ENCODE results near the gene TANC1.

The TANC1 gene

DNA sequence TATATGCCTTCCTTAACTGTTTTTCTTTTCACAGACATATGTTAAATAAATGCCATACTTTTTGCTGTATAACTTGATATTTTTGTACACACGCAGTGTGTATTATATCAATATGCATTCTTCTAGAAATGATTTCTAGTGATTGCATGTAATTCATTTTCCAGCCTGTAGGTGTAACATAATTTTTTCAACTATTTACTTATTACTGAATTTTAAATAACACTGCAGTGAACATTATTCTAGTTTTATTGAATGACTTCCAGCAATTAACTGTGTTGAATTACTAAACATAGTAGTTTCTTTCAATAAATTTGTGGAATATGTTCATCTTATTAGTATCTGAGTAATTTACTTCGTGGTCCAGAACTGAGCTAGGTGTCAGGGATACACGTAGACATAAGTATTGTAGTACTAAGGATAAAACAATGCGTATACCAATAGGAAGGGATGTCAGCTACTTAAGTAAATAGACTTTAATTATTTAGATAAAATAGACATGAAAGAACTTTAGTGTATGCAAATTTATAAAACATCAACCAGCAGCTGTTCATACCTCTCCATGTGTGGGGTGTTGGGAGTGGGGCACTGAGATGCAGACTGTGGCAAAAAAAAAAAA is 28.0 kb downstream of the TANC1 start:
- DNase-seq, result peak in 1 of 3 donors; percentile 12

GRCh38 chr2:158997037-158997790 is 28.8 kb downstream of the TANC1 start:
- DNase-seq, result no peak

- peak in 1 of 3 donors; percentile 7 for DNase-seq
These were observed 30.3 kb downstream of the TANC1 start for GRCh38 chr2:158998551-158999248.

DNA sequence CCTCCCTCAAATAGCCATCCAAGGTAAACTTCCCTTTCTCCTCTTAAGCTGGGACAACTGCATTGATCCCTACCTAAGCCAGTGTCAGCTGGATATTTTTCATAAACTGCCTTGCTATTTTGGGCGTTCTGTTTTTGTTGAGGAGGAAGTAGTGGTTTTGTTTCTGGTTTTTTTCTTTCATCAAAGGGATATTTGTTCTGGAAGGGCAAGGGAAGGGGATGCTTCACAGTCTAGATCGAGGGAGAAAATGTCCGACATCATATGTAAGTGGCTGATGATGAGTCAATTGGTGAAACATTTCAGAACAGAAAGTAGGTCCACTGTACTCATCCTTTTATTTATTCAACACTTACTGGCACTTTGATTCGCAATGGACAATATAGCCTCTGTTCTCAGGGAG is 31.0 kb downstream of the TANC1 start:
- DNase-seq, result peak; percentile 28 to 61 (median 51)

DNA sequence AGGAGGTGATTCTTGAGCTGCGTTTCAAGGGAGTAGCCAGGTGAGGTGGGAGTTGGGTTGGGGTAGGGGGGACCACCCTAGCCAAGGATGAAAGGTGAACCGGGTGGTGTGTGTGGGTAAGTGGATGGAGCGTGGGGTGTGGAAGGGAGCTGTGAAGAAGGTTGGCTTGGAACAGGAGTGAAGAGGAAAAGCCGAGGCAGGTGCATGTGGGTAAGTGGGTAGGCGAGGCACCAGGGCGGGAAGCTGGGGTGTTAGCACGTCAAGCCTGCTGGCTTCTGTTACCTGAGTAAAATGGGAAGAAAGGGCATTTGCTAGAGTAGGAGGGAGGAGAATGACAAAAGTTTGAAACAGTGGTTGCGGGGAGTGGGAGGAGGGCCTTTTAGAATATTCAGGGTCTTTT is 31.6 kb downstream of the TANC1 start:
- DNase-seq, result no peak

DNA sequence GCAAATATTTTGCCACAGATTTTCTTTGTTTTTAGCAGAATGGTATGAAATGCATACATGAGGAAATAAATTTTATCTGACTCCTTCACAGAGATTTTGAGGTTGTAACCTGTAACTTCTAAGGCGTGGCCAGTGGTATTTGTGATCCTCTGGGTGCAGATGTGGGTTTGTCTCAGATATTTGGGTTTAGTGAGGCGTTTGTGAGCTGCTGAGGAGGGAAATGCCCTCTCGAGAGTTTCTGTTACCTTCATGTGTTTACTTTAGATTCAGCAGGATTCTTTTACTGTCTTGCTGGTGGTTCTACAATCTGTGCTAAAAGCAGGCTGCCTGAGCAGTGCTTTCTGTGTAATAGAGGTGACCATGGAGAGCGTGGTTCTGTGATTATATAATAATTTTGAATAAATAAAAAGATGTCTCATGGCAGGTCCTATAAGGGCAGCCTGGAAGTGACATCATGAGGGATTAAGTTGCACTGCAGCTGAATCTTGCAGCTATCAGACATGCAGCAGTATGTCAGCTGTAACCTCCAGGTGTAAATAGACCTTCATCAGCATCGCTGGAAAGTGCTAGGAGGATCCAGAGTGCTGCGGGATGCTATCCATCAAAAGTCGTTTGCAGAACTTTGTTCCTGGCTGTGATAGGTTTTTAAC is 34.1 kb downstream of the TANC1 start:
- no peak for DNase-seq

DNA sequence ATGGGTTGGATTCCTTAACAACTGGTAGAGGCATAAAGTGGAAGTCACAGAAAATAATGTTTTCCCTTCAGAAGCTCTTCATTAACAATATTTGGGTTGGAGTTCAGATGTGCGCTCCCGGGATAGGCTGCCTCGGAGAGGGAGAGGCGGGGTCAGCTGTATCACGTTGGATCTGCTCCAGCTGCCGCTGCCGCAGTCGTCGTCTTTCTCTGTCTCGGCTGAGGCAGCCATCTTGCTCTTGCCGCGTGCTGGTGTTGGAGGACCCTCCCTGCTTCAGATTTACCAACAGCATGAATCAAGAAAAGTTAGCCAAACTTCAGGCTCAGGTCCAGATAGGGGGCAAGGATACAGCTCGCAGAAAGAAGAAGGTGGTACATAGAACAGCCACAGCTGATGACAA is 35.1 kb downstream of the TANC1 start:
- no peak for DNase-seq

GRCh38 chr2:159004849-159005248 is 36.4 kb downstream of the TANC1 start:
- DNase-seq, result no peak

DNA sequence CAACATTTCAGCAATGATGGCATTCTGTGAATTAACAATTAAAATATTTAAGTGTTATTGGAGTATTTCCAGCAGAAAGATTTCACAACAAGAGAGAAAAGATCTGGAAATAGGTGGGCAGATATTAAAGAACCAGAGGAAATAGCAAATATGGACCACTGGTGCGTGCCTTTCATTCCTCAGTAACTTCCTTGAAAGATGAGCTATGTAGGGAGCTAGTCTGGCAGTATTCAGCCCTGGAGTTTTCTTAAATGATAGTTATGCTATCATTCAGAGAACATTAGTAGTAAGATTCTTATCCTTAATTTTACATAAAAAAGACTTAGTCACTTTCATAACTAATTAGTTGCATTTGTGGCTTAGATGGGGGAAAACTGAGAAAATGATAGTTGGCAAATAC is 41.5 kb downstream of the TANC1 start:
- DNase-seq, result no peak

DNA sequence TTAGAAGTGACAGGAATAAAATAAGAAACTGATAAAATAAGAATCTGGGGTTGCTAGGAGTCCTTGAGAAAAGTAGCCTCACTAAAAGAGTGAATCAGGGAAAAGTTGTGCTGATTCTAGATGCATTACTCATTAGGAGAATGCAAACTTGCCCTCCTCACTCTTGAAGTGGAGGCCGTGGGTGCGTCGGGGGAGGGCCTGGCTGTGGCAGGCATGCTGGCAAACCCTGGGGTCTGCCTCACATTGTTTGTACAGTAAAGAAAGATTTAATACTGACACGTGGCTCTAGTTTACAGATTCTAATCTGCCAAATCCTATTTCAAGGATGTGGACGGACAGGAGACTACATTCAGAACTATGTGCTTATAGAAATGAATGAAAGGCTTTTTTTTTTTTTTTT is 41.9 kb downstream of the TANC1 start:
- DNase-seq, result no peak

DNA sequence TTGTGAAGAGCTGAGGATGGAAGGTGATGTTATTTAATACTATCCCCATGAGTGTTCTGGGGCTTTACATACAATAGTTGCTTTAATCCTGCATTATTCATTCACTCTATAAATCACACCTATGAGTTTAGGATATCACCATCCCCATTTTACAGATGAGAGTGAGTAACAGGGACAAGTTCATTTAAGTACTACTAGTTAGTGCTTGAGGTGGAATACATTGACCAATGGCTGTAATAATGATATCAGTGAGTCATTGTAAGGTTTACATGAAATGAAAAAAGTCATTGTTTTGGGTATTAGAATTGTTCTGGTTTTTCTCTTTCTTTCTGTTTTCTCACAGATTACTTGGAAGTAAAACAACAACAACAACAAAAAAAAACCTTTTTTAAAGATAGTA is 42.5 kb downstream of the TANC1 start:
- DNase-seq, result no peak

GRCh38 chr2:159012142-159012541 is 43.7 kb downstream of the TANC1 start:
- no peak for DNase-seq

GRCh38 chr2:159013103-159013502 is 44.7 kb downstream of the TANC1 start:
- DNase-seq, result no peak

DNA sequence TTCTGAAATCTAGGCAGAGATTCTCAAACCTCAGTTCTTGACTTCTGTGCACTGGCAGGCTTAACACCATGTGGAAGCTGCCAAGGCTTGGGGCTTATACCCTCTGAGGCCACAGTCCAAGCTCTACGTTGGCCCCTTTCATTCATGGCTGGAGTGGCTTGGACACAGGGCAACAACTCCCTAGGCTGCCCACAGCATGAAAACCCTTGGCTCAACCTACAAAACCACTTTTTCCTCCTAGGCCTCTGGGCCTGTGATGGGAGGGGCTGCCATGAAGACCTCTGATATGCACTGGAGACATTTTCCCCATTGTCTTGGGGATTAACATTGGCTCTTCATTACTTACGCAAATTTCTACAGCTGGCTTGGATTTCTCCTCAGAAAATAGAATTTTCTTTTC is 46.7 kb downstream of the TANC1 start:
- no peak for DNase-seq

DNA sequence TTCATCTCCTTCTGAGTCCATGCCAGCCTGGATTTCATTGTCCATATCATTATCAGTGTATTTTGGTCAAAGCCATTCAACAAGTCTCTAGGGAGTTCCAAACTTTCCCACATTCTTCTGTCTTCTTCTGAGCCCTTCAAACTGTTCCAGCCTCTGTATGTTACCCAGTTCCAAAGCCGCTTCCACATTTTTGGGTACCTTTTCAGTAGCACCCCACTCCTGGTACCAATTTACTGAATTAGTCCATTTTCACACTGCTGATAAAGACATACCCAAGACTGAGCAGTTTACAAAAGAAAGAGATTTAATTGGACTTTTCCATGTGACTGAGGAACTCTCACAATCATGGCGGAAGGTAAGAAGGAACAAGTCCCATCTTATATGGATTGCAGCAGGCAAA is 47.4 kb downstream of the TANC1 start:
- DNase-seq, result no peak

- DNase-seq, result no peak
These were observed 49.4 kb downstream of the TANC1 start for GRCh38 chr2:159017837-159018236.

GRCh38 chr2:159019021-159019420 is 50.6 kb downstream of the TANC1 start:
- DNase-seq, result no peak

DNA sequence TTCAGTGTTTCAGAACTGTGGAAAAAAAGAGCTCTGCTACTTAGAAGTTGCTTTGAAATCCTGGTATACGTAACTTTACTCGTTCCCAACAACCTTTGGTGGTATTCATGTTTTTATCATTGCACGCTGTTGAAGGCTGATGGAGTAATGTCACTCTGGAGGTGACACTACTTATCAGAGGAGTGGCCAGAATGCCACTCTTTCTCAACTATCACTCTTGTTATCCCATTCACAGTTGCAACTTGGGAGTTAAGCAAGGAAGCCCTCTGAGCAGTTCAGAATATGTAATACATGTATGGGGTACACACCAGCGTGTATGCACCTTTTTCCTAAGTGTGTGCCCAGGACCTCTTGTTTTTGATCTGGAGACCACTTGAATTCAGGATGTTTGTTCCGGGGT is 53.6 kb downstream of the TANC1 start:
- no peak for DNase-seq

DNA sequence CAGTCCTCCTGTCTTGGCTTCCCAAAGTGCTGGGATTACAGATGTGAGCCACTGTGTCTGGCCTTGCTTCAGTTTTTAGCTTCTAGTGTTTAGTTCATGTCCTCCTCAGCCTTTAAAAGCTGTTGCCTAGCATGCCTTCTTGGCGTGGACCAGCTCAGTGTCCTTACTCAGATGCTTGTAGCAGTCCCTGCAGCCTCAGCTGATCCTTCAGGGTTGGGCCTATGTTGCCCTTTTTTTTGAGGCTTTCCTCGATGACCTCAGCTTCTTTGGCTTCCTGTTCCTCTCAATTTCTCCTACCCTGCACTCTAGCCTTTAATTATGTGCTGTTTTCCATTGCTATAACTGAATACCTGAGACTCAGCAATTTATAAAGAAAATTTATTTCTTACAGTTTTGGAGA is 57.7 kb downstream of the TANC1 start:
- peak; percentile 10 to 21 (median 10) for DNase-seq

DNA sequence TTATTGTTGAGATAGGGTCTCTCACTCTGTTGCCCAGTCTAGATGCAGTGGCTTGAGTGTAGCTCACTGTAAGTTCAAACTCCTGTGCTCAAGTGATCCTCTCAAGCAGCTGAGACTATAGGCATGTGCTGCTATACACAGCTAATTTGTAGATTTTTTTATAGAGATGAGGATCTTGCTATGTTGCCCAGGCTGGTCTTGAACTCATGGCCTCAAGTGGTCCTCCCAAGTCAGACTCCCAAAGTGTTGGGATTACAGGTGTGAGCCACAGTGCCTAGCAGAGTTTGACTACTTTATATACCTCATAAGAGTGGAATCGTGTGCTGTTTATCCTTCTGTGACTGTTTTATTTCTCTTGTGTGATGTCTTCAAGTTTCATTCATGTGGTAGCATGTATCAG is 60.3 kb downstream of the TANC1 start:
- no peak for DNase-seq

- DNase-seq, result no peak
These were observed 61.5 kb downstream of the TANC1 start for GRCh38 chr2:159029936-159030335.

DNA sequence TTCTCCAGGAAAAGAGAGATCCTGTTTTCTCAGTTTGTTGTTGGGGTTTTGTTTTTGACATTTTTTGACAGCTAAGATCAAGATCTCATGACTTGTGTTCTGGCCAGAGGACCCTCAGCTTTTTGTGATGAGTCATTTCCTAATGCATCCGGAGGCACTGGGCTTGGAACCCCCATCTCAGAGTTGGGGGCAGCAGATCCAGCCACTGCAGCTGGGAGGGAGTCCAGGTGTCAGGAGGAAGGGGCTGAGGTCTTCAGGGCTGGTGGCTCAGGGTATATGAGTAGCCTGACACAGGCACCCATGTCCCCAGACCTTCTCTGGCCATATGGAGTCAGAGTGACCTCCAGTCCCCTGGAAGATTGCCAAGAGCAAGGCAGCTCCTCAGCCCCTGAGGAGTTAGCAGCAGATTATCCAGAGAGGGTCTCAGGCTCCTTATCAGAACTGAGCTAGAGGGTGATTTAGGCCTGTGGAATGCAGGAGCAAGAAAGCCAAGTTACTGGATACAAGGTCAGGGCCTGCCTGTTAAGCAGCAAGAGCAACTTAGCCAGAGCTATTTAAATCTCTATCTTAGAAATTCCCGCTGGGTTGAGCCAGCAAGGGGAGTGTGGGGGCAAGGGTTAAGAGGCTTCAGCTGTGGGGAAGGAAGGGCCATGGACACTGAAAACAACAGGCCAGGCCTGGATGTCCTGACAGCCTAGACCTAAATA is 62.4 kb downstream of the TANC1 start:
- DNase-seq, result no peak

GRCh38 chr2:159032146-159032545 is 63.7 kb downstream of the TANC1 start:
- no peak for DNase-seq
